HUES64 (cell line): Measurements from ENCODE around the gene PREX1.

Experiments used
- H3K27ac ChIP-seq: 2 replicates; pipeline ENCODE4 v1.7.0; 2013; ENCODE audit warnings: low read depth, low read length, inconsistent platforms
- H3K27me3 ChIP-seq: 2 replicates; pipeline ENCODE4 v1.6.1; 2013; ENCODE audit warnings: mild to moderate bottlenecking, low read length; ENCODE audit not compliant: insufficient read depth
- H3K36me3 ChIP-seq: 2 replicates; pipeline ENCODE4 v1.6.1; 2013; ENCODE audit warnings: mild to moderate bottlenecking, low read length; ENCODE audit not compliant: insufficient read depth
- H3K4me1 ChIP-seq: 2 replicates; pipeline ENCODE4 v1.6.1; 2013; ENCODE audit warnings: mild to moderate bottlenecking, low read length, moderate library complexity; ENCODE audit not compliant: insufficient read depth
- H3K4me3 ChIP-seq: 2 replicates; pipeline ENCODE4 v1.5.1; 2013; ENCODE audit warnings: mild to moderate bottlenecking, low read length, moderate library complexity
- H3K9ac ChIP-seq: 2 replicates; pipeline ENCODE4 v1.6.1; 2013; ENCODE audit warnings: mild to moderate bottlenecking, low read depth, low read length
- H3K9me3 ChIP-seq: 2 replicates; pipeline ENCODE4 v1.6.1; 2013; ENCODE audit warnings: low read depth, low read length; ENCODE audit not compliant: insufficient read depth
- WGBS: fragments of 150-250, 120-280 bp; methylation state at CpG from one replicate; pipeline ENCODE4 v1.1.7; 2013; ENCODE audit warnings: missing lambda C conversion rate; 5-methylcytosine and 5-hydroxymethylcytosine counted together

Gene PREX1

GRCh38 chr20:48691523-48691922 lies 136.3 kb downstream of the PREX1 start:
- 87% methylated on average over 7 of the region's 7 CpGs for WGBS
- H3K4me1 ChIP-seq: 0 out of 2 replicates have a peak, but pooled peaks cover 4% of the 10 kb centered on the region
- no peak overlapping the region for H3K27ac ChIP-seq
- H3K9ac ChIP-seq: no peak overlapping the region
- H3K4me3 ChIP-seq: no peak overlapping the region
- H3K9me3 ChIP-seq: no peaks in the 10 kb centered on the region
- H3K27me3 ChIP-seq: no peaks in the 10 kb centered on the region
- peaks cover 3% of the 10 kb centered on the region; the same call in 1 of the 2 replicates for H3K36me3 ChIP-seq

- no peak overlapping the region for H3K27ac ChIP-seq
- no peaks in the 10 kb centered on the region for H3K27me3 ChIP-seq
- no peak overlapping the region for H3K4me3 ChIP-seq
- H3K36me3 ChIP-seq: peaks cover 3% of the 10 kb centered on the region; the same call in 1 of the 2 replicates
- peaks cover 9% of the 10 kb centered on the region; the same call in 1 of the 2 replicates for H3K4me1 ChIP-seq
- 94% methylated on average over 18 of the region's 18 CpGs for WGBS
- no peaks in the 10 kb centered on the region for H3K9me3 ChIP-seq
- H3K9ac ChIP-seq: no peak overlapping the region
Observed at GRCh38 chr20:48690888-48691287, 136.9 kb downstream of the PREX1 start.

DNA sequence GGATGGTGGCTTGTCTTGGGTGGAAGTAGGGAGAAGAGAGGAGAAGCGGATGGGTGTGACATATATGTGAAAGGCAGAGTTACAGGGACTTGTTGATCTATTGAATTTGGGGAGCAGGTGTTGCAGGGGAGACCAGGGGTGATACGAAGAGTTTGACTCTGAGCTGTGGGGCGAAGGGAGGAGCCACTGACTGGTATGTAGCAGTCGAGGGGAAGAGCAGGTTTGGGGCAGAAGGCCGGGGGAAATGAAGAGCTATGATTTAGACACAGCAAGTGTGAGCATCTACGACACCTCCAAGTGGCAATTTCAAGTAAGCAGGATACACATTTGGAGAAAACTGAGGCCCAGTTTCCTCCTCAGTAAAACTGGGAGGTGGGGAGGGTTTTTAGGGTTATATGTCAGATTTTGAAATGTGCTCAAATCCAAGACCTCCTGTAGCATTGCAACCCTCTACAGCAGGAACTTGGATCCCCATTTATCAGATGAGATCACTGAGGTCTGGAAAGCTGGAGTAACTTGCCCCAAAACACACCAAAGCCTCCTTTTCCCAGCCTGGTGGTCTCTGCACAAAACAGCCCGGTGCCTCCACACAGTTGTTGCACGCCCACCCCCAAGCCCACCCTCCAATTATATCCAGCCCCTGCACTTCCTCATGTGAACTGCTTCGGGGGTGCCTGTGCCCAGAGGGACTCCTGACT lies 137.8 kb downstream of the PREX1 start:
- peaks cover 3% of the 10 kb centered on the region; the same call in 1 of the 2 replicates for H3K36me3 ChIP-seq
- peaks cover 9% of the 10 kb centered on the region; the same call in 1 of the 2 replicates for H3K4me1 ChIP-seq
- no peak overlapping the region for H3K9ac ChIP-seq
- H3K9me3 ChIP-seq: no peaks in the 10 kb centered on the region
- no peaks in the 10 kb centered on the region for H3K27me3 ChIP-seq
- H3K27ac ChIP-seq: no peak overlapping the region
- 87% methylated on average over 9 of the region's 9 CpGs for WGBS
- no peak overlapping the region for H3K4me3 ChIP-seq

GRCh38 chr20:48689388-48689787 lies 138.4 kb downstream of the PREX1 start:
- no peak overlapping the region for H3K4me3 ChIP-seq
- no peaks in the 10 kb centered on the region for H3K9me3 ChIP-seq
- H3K27me3 ChIP-seq: no peaks in the 10 kb centered on the region
- H3K36me3 ChIP-seq: peaks cover 3% of the 10 kb centered on the region; the same call in 1 of the 2 replicates
- no peak overlapping the region for H3K9ac ChIP-seq
- 88% methylated on average over 8 of the region's 8 CpGs for WGBS
- peaks cover 9% of the 10 kb centered on the region; the same call in 1 of the 2 replicates for H3K4me1 ChIP-seq
- H3K27ac ChIP-seq: no peak overlapping the region

GRCh38 chr20:48688579-48688978 lies 139.2 kb downstream of the PREX1 start:
- Histone ChIP-seq H3K9ac (no peak overlapping the region), H3K27ac (no peak overlapping the region), H3K9me3 (no peaks in the 10 kb centered on the region), H3K4me3 (no peak overlapping the region), H3K36me3 (peaks cover 3% of the 10 kb centered on the region; the same call in 1 of the 2 replicates), H3K4me1 (peaks cover 11% of the 10 kb centered on the region; the same call in 1 of the 2 replicates), H3K27me3 (no peaks in the 10 kb centered on the region)
- 96% methylated on average over 8 of the region's 8 CpGs for WGBS

DNA sequence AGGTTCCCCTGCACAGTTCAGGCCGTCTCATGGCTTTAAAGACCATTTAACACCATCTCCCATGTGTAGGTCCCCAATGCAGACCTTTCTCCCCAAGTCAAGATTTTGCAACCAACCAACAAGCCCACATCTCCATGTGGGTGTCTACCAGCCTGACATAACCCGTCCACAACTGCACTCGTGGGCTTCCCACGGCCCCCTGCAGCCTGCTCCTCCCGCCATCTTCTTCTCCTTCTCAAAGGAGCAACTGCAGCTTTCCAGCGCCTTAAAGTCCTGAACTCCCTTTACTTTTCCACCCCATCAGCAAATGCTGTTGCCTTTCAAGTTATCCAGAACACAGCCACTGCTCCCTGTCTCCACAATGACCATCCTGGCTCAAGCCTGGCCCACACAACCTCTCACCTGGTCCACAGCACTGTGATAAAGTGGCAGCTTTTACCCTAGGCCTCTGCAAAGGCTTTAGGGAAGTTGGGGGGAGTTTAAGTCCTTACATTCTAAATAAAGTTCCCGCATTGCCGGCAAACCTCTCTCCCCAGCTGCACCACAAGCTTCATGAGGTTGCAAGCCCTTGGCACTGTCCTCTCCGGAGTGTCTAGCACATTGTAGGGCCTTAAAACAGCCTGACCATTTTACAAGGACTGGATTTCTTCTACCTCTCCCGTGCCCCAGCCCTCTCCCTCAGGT lies 140.5 kb downstream of the PREX1 start:
- H3K4me1 ChIP-seq: peaks cover 24% of the 10 kb centered on the region
- H3K9me3 ChIP-seq: no peaks in the 10 kb centered on the region
- no peak overlapping the region for H3K4me3 ChIP-seq
- H3K27ac ChIP-seq: no peak overlapping the region
- H3K27me3 ChIP-seq: no peaks in the 10 kb centered on the region
- no peak overlapping the region for H3K9ac ChIP-seq
- 86% methylated on average over 10 of the region's 10 CpGs for WGBS
- H3K36me3 ChIP-seq: peaks cover 3% of the 10 kb centered on the region; the same call in 1 of the 2 replicates

DNA sequence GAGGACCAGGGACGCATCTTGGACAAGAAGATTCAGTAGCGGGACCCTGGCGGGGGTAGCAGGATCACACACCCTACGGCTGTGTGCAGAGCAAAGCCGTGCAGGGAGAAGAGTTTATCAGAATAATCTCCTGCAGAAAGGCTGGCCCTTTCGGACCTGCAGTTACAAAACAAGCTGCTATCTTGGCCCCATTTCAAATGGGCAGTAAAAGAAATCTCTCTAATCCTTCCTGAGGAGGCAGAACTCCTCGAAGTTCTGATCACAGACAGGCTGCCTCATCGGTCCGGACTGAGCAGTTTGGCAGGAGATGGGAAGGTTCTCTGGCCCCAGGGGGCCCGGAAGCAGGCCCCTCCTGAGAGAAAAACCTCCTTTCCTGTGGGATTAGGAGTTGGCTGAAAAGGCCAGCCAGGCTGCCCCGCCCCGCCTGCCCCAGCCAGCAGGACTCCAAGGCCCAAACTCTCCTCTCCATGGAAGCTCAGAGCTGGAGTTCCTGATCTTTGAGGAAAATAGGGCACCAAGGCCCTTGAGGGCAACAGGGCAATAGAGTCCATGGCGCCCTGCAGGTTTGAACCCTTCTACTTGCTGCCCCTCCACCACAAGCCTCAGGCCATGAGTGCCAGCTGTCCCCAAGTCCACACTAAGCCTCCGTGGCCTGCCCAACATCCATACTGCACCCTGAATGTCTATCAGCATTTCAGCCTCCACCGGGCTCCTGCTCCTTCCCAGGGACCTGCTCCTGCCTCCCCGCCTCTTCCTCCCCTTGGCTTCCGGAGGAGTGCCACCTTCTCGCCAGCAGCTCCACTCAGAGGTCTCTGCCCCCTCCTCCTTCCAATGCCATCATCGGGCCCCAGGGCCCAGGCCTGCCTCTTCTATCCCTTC lies 141.3 kb downstream of the PREX1 start:
- Histone ChIP-seq H3K36me3 (peaks cover 3% of the 10 kb centered on the region; the same call in 1 of the 2 replicates), H3K9me3 (no peaks in the 10 kb centered on the region), H3K4me1 (peaks cover 28% of the 10 kb centered on the region), H3K27ac (no peak overlapping the region), H3K27me3 (no peaks in the 10 kb centered on the region), H3K9ac (no peak overlapping the region), H3K4me3 (no peak overlapping the region)
- 72% methylated on average over 19 of the region's 19 CpGs for WGBS

DNA sequence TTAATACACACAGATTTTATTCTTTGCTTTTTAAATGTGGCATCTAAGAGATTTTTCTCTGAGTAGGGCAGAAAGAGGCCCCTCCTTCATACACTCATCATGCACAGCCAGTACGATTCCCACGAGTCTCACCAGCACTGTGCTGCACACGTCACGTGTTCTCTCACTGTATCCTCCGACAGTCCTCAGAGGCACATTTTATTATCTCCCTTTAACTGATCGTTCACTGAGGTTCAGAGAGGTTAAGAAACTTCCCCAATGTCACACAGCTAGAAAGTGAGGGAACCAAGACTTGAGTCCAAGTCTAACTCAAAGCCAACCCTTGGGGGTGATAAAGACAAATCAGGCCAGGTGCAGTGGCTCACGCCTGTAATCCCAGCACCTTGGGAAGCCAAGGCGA lies 142.5 kb downstream of the PREX1 start:
- WGBS: 90% methylated on average over 8 of the region's 8 CpGs
- no peak overlapping the region for H3K4me3 ChIP-seq
- peaks cover 3% of the 10 kb centered on the region; the same call in 1 of the 2 replicates for H3K36me3 ChIP-seq
- H3K9me3 ChIP-seq: no peaks in the 10 kb centered on the region
- no peak overlapping the region for H3K27ac ChIP-seq
- H3K27me3 ChIP-seq: no peaks in the 10 kb centered on the region
- H3K9ac ChIP-seq: no peak overlapping the region
- peaks cover 28% of the 10 kb centered on the region for H3K4me1 ChIP-seq

- H3K27me3 ChIP-seq: no peaks in the 10 kb centered on the region
- H3K27ac ChIP-seq: no peak overlapping the region
- peaks cover 3% of the 10 kb centered on the region; the same call in 1 of the 2 replicates for H3K36me3 ChIP-seq
- H3K4me1 ChIP-seq: peaks cover 28% of the 10 kb centered on the region
- no peaks in the 10 kb centered on the region for H3K9me3 ChIP-seq
- WGBS: 90% methylated on average over 14 of the region's 14 CpGs
- H3K9ac ChIP-seq: no peak overlapping the region
- no peak overlapping the region for H3K4me3 ChIP-seq
Observed at GRCh38 chr20:48684501-48685041, 143.2 kb downstream of the PREX1 start.

DNA sequence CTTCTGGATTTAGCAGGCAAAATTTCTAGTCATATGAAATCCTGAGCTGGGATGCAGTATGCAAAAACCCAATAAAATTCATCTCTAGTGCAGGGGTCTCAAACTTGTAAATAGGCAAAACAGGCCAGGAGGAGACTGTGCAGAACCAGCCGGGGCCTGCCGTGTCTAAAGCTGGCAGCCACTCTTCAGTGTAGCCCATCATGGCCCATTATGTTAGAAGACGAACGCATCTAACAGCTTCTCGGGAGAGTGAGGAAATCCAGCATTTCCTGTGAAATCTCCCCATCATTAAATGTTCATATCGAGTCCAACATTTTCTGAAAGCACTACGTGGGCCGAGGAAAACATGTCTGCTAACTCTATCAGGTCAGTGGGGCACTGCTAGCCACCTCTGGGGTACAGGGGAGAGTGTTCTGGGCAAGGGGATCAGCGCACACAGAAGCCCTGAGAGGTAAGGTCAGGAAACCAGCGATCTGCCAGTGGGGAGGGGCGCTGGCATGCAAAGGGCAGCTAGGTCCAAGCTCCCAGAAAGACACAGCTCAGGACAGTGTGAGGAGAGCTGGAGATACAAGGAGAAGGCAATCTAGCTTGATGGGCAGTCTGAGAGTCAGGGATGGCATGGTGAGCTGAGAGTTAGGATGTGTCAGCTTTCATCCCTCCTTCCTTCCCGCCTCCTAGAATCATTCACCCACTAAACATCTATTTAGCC lies 144.2 kb downstream of the PREX1 start:
- H3K4me3 ChIP-seq: no peak overlapping the region
- no peaks in the 10 kb centered on the region for H3K27me3 ChIP-seq
- peaks cover 28% of the 10 kb centered on the region for H3K4me1 ChIP-seq
- no peaks in the 10 kb centered on the region for H3K9me3 ChIP-seq
- WGBS: 88% methylated on average over 12 of the region's 12 CpGs
- no peak overlapping the region for H3K9ac ChIP-seq
- H3K36me3 ChIP-seq: peaks cover 7% of the 10 kb centered on the region; the same call in 1 of the 2 replicates
- no peak overlapping the region for H3K27ac ChIP-seq
